Measurements from ENCODE around the gene BZW1.

BZW1 gene

DNA sequence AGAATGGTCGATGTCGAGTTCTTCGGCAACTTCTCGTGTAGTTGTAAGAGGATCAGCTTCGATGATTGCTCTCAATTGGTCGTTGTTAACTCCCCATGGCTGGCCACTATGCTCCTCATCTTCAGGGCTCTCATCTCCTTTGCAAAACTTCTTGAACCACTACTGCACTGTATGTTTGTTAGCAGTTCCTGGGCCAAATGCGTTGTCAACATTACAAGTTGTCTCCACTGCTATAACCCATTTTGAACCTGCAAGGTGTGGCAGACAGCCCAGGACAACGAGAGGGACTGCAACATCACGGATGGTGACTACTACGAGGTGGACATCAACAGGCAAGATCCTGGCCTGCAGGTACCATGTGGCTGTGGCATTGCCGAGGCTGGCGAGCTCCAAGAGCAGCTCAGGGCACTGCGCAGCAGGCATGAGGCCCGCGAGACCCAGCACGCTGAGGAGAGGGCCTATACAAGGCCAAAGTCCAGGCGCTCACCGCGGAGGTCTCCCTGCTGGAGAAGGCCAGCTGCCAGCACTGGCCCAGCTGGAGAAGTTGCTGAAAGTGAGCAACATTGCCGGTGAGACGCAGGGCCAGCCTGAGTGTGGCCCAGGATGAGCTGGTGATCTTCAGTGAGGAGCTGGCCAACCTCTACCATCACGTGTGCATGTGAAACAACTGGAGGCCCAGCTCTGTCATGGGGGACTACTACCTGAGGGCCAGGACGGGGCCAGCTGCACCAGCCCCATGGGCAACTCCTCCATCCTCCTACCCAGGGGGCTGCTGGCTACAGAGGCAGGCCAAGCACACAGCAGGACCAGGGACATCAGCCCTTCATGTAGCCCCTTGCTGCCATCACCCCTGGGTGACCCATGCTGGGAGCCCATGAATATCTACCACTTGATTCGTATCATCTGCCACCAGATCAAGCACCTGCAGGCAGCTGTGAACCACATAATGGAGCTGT, 32.6 kb downstream of the BZW1 start:
- DNase-seq, result no peak

DNA sequence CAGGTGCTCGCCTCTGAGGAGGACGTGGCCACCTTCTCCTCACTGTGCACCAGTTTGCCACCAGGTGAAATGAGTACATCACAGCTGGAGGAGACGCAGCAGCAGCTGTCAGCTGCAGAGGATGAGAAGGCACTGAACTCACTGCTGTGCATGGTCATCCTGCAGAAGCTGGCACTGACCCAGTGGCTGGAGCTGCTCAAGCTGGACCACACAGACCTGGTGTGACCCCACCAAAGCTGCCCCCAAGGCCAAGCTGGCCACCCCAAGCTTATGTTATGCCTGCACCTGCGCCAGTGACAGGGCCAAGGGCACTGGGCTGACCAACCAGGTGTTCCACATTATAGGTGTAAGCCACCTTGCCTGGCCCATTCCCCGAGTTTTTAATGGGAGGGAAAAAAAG, 33.5 kb downstream of the BZW1 start:
- no peak for DNase-seq

DNA sequence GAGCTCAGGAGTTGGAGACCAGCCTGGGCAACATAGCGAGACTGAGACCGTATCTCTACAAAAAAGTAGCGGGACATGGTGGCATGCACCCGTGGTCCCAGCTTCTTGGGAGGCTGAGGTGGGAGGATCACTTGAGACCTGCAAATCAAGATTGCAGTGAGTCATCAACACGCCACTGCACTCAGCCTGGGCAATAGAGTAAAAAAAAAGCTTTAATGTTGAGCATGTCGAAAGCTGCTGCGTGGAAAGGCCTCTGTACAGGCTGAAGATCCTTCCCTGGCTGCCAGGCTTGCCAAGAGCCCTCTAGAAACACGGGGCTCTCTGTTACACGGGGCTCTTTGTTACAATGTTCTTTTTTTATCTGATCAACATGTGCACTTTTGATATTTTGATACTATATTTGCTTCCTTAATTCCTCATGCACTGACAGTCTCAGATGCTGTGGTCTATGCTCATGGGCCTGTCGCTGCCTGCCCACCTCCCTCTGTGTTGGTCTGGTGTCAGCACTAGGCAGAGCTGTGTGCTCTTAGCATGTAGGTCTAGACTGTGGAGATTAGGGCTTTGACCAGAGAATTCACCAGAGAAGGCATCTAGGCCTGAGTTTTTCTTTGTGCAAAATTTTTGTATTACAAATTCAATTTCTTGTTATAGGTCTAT, 34.1 kb downstream of the BZW1 start:
- no peak for DNase-seq

DNA sequence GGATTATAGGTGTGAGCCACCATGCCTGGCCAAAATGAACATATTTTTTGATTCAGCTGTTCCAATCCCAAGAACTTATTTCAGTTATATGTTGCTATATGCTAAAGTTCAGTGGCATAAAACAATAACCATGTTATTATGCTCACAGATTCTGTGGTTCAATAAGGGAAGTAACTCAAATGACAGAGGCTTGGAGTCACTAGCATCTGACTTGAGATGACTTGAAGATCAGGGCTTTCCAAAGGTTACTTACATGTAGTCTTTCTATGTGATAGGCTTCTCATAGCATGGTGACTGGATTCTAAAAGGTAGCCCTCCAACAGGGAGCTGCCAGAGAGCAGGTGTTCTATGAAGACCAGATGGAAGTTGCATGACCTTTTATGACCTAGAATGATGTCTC, 35.6 kb downstream of the BZW1 start:
- DNase-seq, result no peak

DNA sequence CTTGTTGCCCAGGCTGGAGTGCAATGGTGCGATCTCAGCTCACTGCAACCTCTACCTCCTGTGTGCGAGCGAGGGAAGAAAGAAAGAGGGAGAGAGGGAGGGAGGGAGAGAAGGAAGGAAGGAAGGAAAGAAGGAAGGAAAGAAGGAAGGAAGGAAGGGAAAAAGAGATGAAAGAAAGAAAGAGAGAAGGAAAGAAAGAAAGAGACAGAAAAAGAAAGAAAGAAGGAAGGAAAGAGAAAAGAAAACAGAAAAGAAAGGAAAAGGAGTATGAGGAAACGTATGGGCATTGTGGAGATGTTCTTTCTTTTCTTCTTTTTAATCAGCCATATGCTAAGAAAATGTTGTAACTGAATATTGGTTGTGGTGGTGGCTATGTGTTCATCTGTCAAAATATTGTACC, 36.2 kb downstream of the BZW1 start:
- DNase-seq, result no peak

DNA sequence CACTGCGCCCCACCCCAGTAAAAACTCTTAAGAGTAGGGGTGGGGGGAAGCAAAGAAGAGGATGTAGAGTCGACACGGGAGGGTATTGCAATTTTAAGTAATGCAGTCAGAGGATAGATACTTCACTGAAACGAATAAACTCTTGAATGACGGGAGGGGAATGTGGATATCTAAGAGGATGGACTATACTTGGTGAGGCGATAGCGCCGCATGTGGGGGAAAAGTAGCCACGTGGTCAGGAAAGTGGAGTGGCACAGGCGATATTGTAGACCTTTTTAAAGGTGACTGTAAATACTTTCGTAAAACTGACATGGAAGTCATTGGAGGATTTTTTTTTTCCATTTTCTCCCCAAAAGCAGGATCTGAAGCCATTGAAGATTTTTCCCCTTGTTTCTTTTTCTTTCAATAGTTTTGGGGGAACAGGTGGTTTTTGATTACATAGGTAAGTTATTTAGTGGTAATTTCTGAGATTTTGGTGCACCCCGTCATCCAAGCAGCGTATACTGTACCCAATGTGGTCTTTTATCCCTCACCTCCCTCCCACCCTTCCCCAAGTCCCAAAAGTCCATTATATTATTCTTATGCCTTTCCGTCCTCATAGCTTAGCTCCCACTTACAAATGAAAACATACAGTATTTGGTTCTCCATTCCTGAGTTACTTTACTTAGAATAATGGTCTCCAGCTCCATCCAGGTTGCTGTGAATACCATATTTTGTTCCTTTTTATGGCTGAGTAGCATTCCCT, 39.0 kb downstream of the BZW1 start:
- no peak for DNase-seq

DNA sequence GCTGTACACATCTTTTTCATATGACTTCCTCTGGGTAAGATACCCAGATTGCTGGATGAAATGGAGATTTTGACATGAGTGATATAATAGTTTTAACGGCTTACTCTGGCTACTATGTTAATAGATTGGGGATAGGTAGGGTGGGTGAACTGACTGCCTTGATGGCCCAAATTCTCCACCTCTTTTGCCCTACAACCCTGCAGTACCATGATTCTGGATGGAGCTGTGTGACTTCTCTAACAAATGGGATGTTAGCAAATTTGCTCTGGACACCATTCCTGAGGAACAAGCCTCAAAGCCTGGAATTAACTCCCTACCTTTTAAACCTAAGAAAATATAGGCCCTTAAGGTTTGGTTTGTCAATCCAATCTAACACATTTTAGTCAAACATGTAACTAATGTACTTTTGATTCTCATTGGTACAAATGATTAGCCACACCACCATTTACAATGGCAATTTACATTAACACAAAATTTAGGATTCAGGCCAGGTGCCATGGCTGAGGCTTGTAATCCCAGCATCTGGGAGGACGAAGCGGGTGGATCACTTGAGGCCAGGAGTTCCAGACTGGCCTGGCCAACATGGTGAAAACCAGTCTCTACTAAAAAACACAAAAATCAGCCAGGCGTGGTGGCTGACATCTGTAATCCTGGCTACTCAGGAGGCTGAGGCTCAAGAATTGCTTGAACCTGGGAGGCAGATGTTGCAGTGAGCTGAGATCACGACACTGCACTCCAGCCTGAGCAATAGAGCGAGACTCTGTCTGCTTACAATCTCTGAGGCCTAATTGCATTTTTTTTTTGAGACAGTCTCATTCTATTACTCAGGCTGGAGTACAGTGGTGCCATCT, 39.9 kb downstream of the BZW1 start:
- no peak for DNase-seq

DNA sequence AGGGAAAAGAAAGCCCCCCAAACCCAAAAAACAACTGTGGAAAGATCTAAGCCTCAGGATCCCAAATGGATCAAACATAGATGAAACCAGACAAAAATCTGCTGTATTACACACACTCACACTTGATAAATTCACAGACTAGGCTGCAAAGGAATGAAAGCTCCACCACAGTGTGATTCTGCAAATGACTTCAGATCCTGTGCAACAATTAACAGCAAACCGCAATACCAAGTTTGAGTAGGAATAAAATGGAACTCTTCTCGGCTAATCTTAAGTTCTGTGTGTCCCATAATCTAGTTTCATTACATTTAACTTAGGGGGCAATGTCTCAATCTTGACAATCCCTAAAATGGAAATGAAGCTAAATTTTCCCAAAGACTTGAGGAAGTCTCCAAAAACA, 40.9 kb downstream of the BZW1 start:
- no peak for DNase-seq

DNA sequence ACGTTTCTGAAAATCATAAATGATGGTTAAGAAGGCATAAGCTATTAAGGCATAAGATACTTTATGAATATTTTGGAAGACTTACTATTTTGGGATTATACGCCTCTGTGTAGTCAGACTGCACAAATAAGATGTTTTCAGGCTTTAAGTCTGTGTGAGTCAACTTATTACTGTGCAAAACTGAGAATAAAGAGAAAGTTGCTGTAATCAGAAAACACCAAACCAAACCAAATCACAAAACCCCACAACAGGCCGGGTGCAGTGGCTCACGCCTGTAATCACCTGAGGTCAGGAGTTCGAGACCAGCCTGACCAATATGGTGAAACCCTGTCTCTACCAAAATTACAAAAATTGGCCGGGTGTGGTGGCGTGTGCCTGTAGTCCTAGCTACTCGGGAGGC, 45.1 kb downstream of the BZW1 start:
- no peak for DNase-seq

DNA sequence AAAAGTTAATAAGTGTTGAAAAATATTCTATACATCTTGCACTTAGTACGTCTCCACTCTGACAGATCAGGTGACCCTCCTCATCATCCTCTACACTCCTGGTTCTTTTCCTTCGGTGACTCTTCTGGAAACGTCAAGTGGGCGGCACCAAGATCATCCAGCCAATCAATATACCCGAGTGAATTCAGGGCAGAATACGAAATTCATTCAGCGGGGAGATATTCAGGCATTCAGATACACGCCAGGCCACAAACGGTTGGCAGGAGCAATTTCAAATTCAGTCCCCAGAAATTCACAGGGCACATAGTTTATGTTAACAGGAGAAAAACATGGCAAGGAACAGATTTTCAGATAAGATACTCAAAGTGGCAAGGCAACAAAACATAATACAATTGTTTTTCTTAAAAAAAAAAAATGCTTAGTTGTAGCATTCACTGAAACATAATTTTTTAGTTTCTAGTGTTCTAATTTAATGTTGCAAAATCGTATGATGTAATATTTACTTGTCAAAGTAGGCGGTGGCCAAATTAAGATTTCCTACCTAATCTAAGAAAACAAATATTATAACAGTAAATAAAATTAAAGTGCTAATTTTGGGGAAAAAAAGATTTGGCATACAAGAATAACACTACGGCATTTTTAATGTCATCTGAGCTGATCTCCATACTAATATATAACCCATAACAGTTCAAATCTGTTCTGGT, 48.5 kb downstream of the BZW1 start:
- DNase-seq, result no peak

DNA sequence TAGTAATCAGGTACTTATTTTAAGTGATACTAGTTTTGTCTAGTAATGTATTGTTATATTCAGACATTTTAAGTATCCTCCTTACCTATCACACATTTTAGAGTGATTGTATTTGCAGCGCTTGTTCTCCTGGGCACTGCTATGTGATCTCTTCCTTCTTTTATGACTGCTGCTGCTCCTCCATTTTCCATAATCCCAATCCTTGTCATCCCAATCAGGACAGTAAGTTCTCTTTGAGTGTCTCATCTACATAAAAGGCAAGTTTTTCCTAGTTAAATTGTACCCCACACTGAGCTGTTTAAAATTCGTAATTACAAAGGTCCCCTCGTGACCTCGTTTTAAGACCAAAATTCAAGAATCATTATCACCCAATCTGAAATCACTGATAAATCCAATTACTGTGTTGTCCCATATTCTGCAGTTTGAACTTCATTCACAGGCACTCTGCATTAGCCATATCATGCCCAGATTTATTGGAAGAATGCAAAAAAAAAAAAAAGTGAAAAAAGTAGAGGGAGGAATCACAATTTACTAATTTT, 50.0 kb downstream of the BZW1 start:
- DNase-seq, result no peak

DNA sequence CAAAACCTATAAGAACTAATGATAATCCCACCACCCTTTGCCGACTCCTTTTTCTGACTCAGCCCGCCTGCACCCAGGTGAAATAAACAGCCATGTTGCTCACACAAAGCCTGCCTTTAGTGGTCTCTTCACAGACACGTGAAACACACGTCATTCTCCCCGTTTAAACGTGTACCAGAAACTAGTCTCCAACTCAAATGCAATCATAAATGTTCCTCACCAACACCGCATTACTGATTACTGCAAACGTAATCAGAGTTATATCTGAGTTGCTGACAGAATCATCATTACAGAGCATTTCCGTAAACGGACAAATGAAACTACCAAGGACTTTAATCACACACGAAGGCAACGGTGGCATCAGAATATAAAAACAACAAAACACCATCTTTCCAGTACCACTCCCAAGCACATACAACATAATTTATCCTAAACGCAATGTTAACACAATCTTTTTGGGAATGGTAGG, 50.9 kb downstream of the BZW1 start:
- peak; percentile 33 for DNase-seq

DNA sequence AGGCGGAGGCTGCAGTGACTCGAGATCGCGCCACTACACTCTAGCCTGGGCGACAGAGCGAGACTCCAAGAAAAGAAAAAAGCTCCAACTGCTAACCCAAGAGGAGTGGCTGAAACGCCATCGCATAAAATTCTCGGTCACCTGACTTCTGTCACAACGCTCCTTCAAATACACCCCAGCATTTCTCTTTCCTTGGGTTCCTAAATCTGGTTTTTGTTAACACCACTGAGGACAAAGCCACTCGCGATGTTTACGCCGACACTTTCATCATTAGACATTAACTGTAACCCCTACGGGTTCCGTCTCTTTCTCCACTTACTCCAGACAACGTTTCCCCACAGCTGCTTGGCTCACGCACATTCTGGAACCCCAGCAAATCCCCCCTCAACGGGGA, 52.1 kb downstream of the BZW1 start:
- peak; percentile 61 for DNase-seq

DNA sequence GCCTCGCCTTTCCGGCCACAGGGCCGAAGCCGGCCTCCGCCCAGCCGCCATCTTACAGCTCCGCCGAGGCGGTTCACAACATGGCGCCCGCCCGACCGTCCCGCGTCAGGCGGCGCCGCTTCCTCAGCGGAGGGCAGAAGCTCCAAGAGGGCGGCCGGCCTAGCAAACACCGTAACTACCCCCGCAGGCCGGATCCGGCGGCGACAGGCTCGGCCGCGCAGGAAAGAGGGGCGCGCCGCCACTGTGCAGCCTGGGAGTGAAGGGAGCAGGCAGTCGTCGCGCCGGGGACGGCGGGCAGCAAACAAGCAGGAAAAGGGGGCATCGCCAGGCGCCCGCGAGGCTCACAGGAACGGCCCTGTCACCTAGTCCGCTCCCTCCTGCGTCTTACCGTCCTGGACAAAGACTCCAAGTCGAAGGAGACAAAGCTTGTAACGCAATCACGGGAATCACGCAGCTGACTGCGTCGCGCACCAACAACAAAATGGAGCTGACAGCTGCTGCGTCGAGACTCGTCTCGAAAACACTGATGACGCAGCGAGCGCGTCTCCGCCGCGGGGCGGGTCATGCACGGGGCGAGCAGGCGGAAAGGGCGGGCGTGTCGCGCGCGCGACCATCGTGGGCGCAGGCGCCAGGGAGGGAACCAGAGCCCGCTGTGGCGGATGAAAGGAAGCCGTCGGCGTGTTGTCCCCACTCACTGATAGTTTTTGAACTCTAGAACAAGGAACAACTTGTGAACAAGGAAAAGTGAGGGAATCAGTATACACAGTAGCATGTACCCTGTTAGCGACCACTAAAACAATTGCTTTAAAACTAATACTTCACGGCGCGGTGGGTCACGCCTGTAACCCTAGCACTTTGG, 52.7 kb downstream of the BZW1 start, which contains the start of gene CLK1:
CLK1 (minus strand) TSS at position 483 of the 859 bp plus-strand sequence. CDS start 2,796 bp downstream, outside the sequence.
- peak; percentile 80 for DNase-seq

DNA sequence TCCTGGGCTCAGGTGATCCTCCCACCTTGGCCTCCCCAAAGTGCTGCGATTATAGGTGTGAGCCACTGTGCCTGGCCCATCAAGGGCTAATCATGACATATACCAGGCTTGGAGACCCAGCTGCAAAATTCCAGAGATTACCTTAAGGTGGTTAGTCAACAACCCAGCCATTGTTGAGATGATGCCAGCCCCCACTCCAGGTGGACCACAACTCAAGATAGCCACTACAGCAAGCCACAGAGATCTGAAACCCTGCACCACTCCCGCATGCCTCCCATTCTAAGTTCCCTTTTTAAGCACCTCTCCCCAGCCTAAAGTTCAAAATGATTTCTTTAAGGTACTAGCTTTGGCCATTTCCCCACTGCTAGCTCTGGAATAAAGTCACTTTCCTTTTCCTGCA, 57.3 kb downstream of the BZW1 start:
- no peak for DNase-seq

DNA sequence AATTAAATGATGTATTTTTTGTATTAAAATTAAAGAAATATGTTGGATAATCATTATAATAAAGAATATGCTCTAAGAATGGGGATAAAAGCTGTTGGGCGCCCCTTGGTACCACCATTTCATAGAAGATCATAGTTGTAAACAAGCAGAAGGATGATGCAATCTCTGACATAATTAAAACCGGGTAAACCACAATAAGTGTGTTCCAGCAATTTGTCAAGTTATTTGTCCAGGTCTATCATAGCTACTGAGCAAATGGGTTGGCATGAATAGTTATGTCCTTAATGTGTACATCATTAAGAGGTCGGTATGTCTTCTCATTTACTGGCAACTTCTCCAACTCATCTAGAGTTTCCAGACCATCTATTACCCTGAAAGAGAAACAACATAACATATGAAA, 59.4 kb downstream of the BZW1 start:
- no peak for DNase-seq

DNA sequence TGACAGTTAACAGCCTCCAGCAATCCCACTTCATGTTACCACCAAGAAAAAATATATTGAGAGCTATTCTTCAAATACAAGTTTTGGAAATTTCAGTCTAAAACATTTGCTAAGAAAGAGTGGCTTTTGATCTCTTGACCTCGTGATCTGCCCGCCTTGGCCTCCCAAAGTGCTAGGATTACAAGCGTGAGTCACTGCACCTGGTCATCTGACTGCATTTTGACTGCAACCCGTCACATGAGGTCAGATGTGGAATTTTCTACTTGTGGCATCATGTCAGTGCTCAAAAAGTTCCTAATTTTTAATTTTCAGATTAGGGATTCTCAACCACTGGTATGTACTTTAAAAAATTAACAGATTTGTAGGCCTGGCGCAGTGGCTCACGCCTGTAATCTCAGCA, 61.9 kb downstream of the BZW1 start:
- DNase-seq, result no peak

All from DMS79 treated with DMSO at 0.1 percent for 48 hours (cell line).